Vagina (tissue), 2 donors: ENCODE results near the gene EPB41L3. TPM values are rescaled to one million over a fixed set of nuclear protein-coding genes. Genes with fewer than 3 reads are reported as not detected.
A peak's percentile ranks its signal among the peaks of the same experiment; 100 is the strongest.

Source experiments
- DNase-seq, 2 donors: peaks; one replicate each; pipeline ENCODE4 v3.0.0-alpha.2; 2017; ENCODE audit errors: extremely low spot score in 2 of 2
- H3K27ac ChIP-seq: fragments of 200-600 bp; sonication (generic); one replicate; pipeline ENCODE4 v1.5.1; 2019
- H3K27me3 ChIP-seq: fragments of 200-600 bp; sonication (generic); one replicate; pipeline ENCODE4 v1.5.1; 2019
- H3K36me3 ChIP-seq, 2 donors: fragments of 200-600 bp; sonication (generic); one replicate each; pipeline ENCODE4 v1.5.1; 2017 to 2019
- H3K4me1 ChIP-seq: fragments of 200-600 bp; sonication (generic); one replicate; pipeline ENCODE4 v1.5.1; 2019
- H3K4me3 ChIP-seq, 2 donors: fragments of 200-600 bp; sonication (generic); 1 replicate in 1 of 2; 2 replicates in 1 of 2; pipeline ENCODE4 v1.5.1; 2016 to 2019
- H3K9me3 ChIP-seq: fragments of 200-600 bp; sonication (generic); one replicate; pipeline ENCODE4 v1.5.1; 2019
- POLR2A ChIP-seq, 2 donors: fragments of 450-650 bp; IDR thresholded peaks; one replicate each; pipeline ENCODE4 v1.6.1; 2017; ENCODE audit warnings: antibody characterized with exemption in 2 of 2, mild to moderate bottlenecking in 2 of 2, moderate library complexity in 2 of 2
- POLR2AphosphoS5 ChIP-seq, 2 donors: sonication (generic); formaldehyde crosslinking; IDR thresholded peaks; one replicate each; pipeline ENCODE4 v1.9.0; 2017; ENCODE audit warnings: antibody characterized with exemption in 2 of 2, mild to moderate bottlenecking in 2 of 2, low read depth in 1 of 2; ENCODE audit not compliant: insufficient read depth in 1 of 2
- intact Hi-C: fragments of 100-400 bp; cut with DNase I; formaldehyde crosslinking; loops from one replicate; pipeline ENCODE4 v1.15.1; 2023
- total RNA-seq: library from RNA; depleted of rRNA; stranded (reverse); fragments of >200 nt; gene quantifications from one replicate; pipeline ENCODE4 v1.2.3, GENCODE V29; 2016
- TF ChIP-seq, protein P1 (sequence below), 3 experiments: fragments of 450-650 bp in 2 of 3; fragments of 200-600 bp in 1 of 3; sonication (generic) in 1 of 3; IDR thresholded peaks; one replicate each; pipeline ENCODE4 v1.5.1; 2017 to 2019; ENCODE audit warnings: antibody characterized with exemption in 3 of 3, mild to moderate bottlenecking in 2 of 3, moderate library complexity in 2 of 3

Gene EPB41L3
- total RNA-seq, 1 donor from 2014 or later: 53.0 TPM

DNA sequence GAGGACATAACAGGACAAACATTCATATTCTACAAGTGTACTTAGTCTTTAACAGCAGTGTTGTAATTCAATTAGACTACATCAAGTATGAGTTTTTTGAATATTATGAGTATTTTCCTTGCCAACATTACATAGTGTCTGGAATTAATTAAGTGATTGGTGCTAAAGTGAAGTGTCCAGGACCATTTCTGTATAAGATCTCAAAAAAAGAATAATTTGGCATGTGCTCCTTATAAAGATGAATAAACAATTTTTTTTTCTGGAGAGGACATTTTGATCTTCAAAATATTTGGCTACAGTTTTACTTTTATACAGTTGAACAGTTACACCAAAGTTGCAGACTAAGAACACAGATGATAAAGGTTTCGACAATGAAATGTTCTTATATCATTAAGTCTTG is 15.1 kb upstream of the EPB41L3 start:
- intact Hi-C loops: no loop called here
- no peak overlapping the region for H3K4me3 ChIP-seq
- no peaks in the 10 kb centered on the region for H3K36me3 ChIP-seq
- H3K27me3 ChIP-seq: no peaks in the 10 kb centered on the region
- H3K27ac ChIP-seq: no peak overlapping the region
- H3K4me1 ChIP-seq: no peaks in the 10 kb centered on the region
- TF ChIP-seq POLR2AphosphoS5 (IDR thresholded peaks at IDR 0.05; ENCODE audit: insufficient read depth in 1 of 2, low read depth in 1 of 2) (no peak), POLR2A (IDR thresholded peaks at IDR 0.05) (no peak)
- TF ChIP-seq, protein P1, sequence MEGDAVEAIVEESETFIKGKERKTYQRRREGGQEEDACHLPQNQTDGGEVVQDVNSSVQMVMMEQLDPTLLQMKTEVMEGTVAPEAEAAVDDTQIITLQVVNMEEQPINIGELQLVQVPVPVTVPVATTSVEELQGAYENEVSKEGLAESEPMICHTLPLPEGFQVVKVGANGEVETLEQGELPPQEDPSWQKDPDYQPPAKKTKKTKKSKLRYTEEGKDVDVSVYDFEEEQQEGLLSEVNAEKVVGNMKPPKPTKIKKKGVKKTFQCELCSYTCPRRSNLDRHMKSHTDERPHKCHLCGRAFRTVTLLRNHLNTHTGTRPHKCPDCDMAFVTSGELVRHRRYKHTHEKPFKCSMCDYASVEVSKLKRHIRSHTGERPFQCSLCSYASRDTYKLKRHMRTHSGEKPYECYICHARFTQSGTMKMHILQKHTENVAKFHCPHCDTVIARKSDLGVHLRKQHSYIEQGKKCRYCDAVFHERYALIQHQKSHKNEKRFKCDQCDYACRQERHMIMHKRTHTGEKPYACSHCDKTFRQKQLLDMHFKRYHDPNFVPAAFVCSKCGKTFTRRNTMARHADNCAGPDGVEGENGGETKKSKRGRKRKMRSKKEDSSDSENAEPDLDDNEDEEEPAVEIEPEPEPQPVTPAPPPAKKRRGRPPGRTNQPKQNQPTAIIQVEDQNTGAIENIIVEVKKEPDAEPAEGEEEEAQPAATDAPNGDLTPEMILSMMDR (IDR thresholded peaks at IDR 0.05): no peak
- no peak for DNase-seq
- no peaks in the 10 kb centered on the region for H3K9me3 ChIP-seq

DNA sequence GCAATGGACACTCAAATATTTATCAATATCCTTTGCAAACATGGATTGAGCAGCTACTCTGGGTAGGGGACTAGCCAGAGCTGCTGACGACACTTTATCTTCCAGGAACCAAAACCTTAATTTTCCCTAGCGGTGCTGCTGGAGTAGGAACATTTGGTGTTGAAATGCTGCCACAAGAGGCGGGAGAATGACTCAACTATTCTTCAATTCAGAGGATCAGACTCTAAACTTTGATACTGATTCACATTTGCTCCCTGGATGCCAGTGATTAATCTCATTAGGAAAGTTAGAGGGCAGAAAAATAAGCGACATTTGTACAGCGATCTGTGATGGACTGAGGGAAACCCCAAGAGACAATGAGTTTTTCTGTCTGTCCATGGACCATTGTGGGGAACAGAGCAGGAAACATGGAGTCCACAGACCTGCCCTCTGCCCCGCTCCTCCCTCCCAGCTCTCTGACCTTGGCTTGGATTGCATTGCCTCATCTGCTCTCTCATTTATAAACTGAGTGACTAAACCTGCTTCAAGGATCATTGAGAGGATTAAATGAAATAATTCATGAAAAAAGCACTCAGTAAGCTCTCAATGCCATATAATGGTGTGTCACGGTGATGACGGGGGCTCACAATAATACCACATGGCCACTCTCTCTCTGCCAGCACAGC is 12.6 kb upstream of the EPB41L3 start:
- Histone ChIP-seq H3K27me3 (no peaks in the 10 kb centered on the region), H3K36me3 (no peaks in the 10 kb centered on the region), H3K4me3 (no peak overlapping the region), H3K9me3 (no peaks in the 10 kb centered on the region), H3K4me1 (no peaks in the 10 kb centered on the region), H3K27ac (no peak overlapping the region)
- intact Hi-C loops: no loop called here
- TF ChIP-seq, protein P1 (IDR thresholded peaks at IDR 0.05): no peak
- TF ChIP-seq POLR2A (IDR thresholded peaks at IDR 0.05): no peak
- no peak for TF ChIP-seq POLR2AphosphoS5 (IDR thresholded peaks at IDR 0.05; ENCODE audit: insufficient read depth in 1 of 2, low read depth in 1 of 2)
- no peak for DNase-seq

DNA sequence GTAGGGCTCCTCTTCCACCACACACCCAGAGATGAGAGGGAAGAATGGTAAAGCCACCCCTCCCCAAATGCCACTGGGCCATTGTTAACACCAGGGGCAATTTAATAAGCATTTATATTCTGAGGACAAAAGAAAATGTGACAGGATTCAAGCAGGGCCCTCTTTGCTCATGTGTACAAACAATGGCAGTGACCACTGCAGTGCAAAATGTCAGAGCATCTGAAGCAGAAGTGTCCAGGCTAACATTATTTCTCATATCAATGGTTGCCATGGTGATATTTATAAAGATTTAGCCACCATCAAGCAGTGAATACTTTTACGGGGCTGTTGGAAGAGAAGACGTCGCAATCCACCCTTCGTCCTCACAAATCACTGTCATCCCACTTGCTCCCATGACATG is 10.8 kb upstream of the EPB41L3 start:
- H3K36me3 ChIP-seq: no peaks in the 10 kb centered on the region
- H3K4me1 ChIP-seq: no peaks in the 10 kb centered on the region
- H3K27me3 ChIP-seq: no peaks in the 10 kb centered on the region
- no peak for TF ChIP-seq POLR2A (IDR thresholded peaks at IDR 0.05)
- TF ChIP-seq POLR2AphosphoS5 (IDR thresholded peaks at IDR 0.05; ENCODE audit: insufficient read depth in 1 of 2, low read depth in 1 of 2): no peak
- TF ChIP-seq, protein P1 (IDR thresholded peaks at IDR 0.05): no peak
- H3K27ac ChIP-seq: no peak overlapping the region
- no peaks in the 10 kb centered on the region for H3K9me3 ChIP-seq
- intact Hi-C loops: no loop called here
- DNase-seq: no peak
- no peak overlapping the region for H3K4me3 ChIP-seq

DNA sequence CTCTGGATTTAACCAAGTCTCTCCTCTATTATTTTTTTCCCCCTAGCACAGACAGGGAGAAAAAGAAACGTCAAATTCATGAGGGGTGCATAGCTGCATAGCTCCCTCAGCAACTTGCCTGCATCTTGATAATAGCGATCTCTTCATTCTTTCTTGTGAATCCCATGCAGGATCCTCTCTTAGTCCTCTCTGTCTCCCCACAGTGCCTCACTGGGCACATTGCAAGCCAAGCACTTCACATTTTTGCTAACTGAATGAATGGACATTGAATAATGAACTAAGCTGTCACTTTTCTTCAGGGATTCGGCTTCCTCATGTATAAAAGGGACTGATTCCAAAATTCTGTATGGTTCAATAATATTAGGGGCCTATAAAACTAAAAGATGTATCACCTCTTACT is 2.9 kb upstream of the EPB41L3 start:
- intact Hi-C loops: no loop called here
- Histone ChIP-seq H3K4me1 (peaks cover 5% of the 10 kb centered on the region), H3K27me3 (no peaks in the 10 kb centered on the region), H3K4me3 (no peak overlapping the region), H3K27ac (no peak overlapping the region), H3K9me3 (no peaks in the 10 kb centered on the region), H3K36me3 (no peaks in the 10 kb centered on the region)
- TF ChIP-seq POLR2A (IDR thresholded peaks at IDR 0.05): no peak
- TF ChIP-seq, protein P1 (IDR thresholded peaks at IDR 0.05): peak in 1 of 3 experiments; percentile 33
- no peak for TF ChIP-seq POLR2AphosphoS5 (IDR thresholded peaks at IDR 0.05; ENCODE audit: insufficient read depth in 1 of 2, low read depth in 1 of 2)
- DNase-seq: no peak

GRCh38 chr18:5543036-5543680 is 639 bp downstream of the EPB41L3 start:
- peak overlapping the region; percentile 26 for H3K27ac ChIP-seq
- TF ChIP-seq, protein P1 (IDR thresholded peaks at IDR 0.05): no peak
- TF ChIP-seq POLR2AphosphoS5 (IDR thresholded peaks at IDR 0.05; ENCODE audit: insufficient read depth in 1 of 2, low read depth in 1 of 2): no peak
- no peak for TF ChIP-seq POLR2A (IDR thresholded peaks at IDR 0.05)
- H3K4me3 ChIP-seq: peak overlapping the region; percentile 44 to 67
- H3K4me1 ChIP-seq: peaks cover 5% of the 10 kb centered on the region
- H3K36me3 ChIP-seq: no peaks in the 10 kb centered on the region
- DNase-seq: no peak
- intact Hi-C loops: no loop called here
- H3K9me3 ChIP-seq: no peaks in the 10 kb centered on the region
- H3K27me3 ChIP-seq: no peaks in the 10 kb centered on the region
